ENCODE results near the gene PIPOX. TPM values are rescaled to one million over a fixed set of nuclear protein-coding genes. Genes with fewer than 3 reads are reported as not detected.

PIPOX gene
- total RNA-seq, 1 donor from 2014 or later: 3.7 TPM

- no peaks in the 10 kb centered on the region for H3K79me2 ChIP-seq (ENCODE audit: low read depth)
- peaks cover 16% of the 10 kb centered on the region for H3F3A ChIP-seq (ENCODE audit: low read depth)
- DNase-seq (ENCODE audit: low spot score): no peak
- H3K27ac ChIP-seq: no peak overlapping the region
- Mint-ChIP-seq H3K36me3 (no peaks in the 10 kb centered on the region), H3K27ac (no peak overlapping the region), H3K4me3 (no peak overlapping the region), H3K27me3 (ENCODE audit: insufficient read depth, low read depth) (peaks cover 31% of the 10 kb centered on the region), H3K9me3 (no peaks in the 10 kb centered on the region), H3K4me1 (peaks cover 52% of the 10 kb centered on the region)
- no peak overlapping the region for H3K4me3 ChIP-seq
- H4K20me1 ChIP-seq (ENCODE audit: low read depth): no peaks in the 10 kb centered on the region
- H2AFZ ChIP-seq (replicated peaks): no peak overlapping the region
- H3K9me3 ChIP-seq (ENCODE audit: low read depth): no peaks in the 10 kb centered on the region
- H3K27me3 ChIP-seq: no peaks in the 10 kb centered on the region
- H3K9ac ChIP-seq: no peak overlapping the region
- no peak overlapping the region for H3K4me2 ChIP-seq
- H3K4me1 ChIP-seq: peaks cover 41% of the 10 kb centered on the region
- no peak for TF ChIP-seq EZH2phosphoT487 (IDR thresholded peaks at IDR 0.05)
- no peak for TF ChIP-seq EZH2 (IDR thresholded peaks at IDR 0.05)
- TF ChIP-seq, protein P1, sequence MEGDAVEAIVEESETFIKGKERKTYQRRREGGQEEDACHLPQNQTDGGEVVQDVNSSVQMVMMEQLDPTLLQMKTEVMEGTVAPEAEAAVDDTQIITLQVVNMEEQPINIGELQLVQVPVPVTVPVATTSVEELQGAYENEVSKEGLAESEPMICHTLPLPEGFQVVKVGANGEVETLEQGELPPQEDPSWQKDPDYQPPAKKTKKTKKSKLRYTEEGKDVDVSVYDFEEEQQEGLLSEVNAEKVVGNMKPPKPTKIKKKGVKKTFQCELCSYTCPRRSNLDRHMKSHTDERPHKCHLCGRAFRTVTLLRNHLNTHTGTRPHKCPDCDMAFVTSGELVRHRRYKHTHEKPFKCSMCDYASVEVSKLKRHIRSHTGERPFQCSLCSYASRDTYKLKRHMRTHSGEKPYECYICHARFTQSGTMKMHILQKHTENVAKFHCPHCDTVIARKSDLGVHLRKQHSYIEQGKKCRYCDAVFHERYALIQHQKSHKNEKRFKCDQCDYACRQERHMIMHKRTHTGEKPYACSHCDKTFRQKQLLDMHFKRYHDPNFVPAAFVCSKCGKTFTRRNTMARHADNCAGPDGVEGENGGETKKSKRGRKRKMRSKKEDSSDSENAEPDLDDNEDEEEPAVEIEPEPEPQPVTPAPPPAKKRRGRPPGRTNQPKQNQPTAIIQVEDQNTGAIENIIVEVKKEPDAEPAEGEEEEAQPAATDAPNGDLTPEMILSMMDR (IDR thresholded peaks at IDR 0.05): no peak
- no peaks in the 10 kb centered on the region for H3K36me3 ChIP-seq
Measured at GRCh38 chr17:29058391-29058790, 15.4 kb downstream of the PIPOX start.

DNA sequence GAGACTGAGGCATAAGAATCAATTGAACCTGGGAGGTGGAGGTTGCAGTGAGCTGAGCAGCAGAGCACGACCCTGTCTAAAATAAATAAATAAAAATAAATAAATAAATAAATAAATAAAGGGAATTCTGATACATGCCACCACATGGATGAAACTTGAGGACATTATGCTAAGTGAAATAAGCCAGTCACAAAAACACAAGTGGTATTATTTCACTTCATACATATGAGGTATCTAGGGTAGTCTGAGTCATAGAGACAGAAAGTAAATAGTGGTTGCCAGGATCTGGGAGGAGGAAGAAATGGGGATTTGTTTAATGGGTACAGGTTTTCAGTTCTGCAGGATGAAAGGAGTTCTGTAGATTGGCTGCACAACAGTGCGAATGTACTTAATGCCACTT lies 16.3 kb downstream of the PIPOX start:
- Mint-ChIP-seq H3K27ac (no peak overlapping the region), H3K4me1 (peaks cover 53% of the 10 kb centered on the region), H3K36me3 (no peaks in the 10 kb centered on the region), H3K4me3 (no peak overlapping the region), H3K9me3 (no peaks in the 10 kb centered on the region), H3K27me3 (ENCODE audit: insufficient read depth, low read depth) (peaks cover 33% of the 10 kb centered on the region)
- Histone ChIP-seq H3K4me2 (no peak overlapping the region), H3K36me3 (no peaks in the 10 kb centered on the region), H3K79me2 (ENCODE audit: low read depth) (no peaks in the 10 kb centered on the region), H3K9me3 (ENCODE audit: low read depth) (no peaks in the 10 kb centered on the region), H3K27ac (no peak overlapping the region), H2AFZ (replicated peaks) (no peak overlapping the region), H3K27me3 (no peaks in the 10 kb centered on the region), H3K4me3 (no peak overlapping the region), H3K4me1 (peaks cover 41% of the 10 kb centered on the region), H4K20me1 (ENCODE audit: low read depth) (no peaks in the 10 kb centered on the region), H3F3A (ENCODE audit: low read depth) (peaks cover 16% of the 10 kb centered on the region), H3K9ac (no peak overlapping the region)
- TF ChIP-seq, protein P1 (IDR thresholded peaks at IDR 0.05): no peak
- TF ChIP-seq EZH2 (IDR thresholded peaks at IDR 0.05) (no peak), EZH2phosphoT487 (IDR thresholded peaks at IDR 0.05) (no peak)
- no peak for DNase-seq (ENCODE audit: low spot score)

GRCh38 chr17:29060475-29060874 lies 17.5 kb downstream of the PIPOX start:
- DNase-seq (ENCODE audit: low spot score): peak; percentile 36
- Histone ChIP-seq H3F3A (ENCODE audit: low read depth) (peaks cover 16% of the 10 kb centered on the region), H3K27me3 (no peaks in the 10 kb centered on the region), H3K27ac (no peak overlapping the region), H3K4me3 (no peak overlapping the region), H3K9me3 (ENCODE audit: low read depth) (no peaks in the 10 kb centered on the region), H3K79me2 (ENCODE audit: low read depth) (no peaks in the 10 kb centered on the region), H3K4me2 (peak overlapping the region; percentile 12), H4K20me1 (ENCODE audit: low read depth) (no peaks in the 10 kb centered on the region), H3K36me3 (no peaks in the 10 kb centered on the region), H3K4me1 (peaks cover 32% of the 10 kb centered on the region), H2AFZ (replicated peaks) (peak overlapping the region; percentile 38), H3K9ac (no peak overlapping the region)
- TF ChIP-seq EZH2phosphoT487 (IDR thresholded peaks at IDR 0.05) (no peak), EZH2 (IDR thresholded peaks at IDR 0.05) (no peak)
- TF ChIP-seq, protein P1 (IDR thresholded peaks at IDR 0.05): no peak
- H3K36me3 Mint-ChIP-seq: no peaks in the 10 kb centered on the region
- H3K4me3 Mint-ChIP-seq: no peak overlapping the region
- no peak overlapping the region for H3K27ac Mint-ChIP-seq
- H3K27me3 Mint-ChIP-seq (ENCODE audit: insufficient read depth, low read depth): peaks cover 27% of the 10 kb centered on the region
- H3K9me3 Mint-ChIP-seq: no peaks in the 10 kb centered on the region
- peaks cover 41% of the 10 kb centered on the region for H3K4me1 Mint-ChIP-seq
